HS-27A (cell line): Measurements from ENCODE around the gene NLGN1.

Source experiments
- DNase-seq: peaks from one replicate; pipeline ENCODE4 v3.0.0-alpha.2; 2012; ENCODE audit warnings: low read depth, missing footprints

Gene NLGN1

DNA sequence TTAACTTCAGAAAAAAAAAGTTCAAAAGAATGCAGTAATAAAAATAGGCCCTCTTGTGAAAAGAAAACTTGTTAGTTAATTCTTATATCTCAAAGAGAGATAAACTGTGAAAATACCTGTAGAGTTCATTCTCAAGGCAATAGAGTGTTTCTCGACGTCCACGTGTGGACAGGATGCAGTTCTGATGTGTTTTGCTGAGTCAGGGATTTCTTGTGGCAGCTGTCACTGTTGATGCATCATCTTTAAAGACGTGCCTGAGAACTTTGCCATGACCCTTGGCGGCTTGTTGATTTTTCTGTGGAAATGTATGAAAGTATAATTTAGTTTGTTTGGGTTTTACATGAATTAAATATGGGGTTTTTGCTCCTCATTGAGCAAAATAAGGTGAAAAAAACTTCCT, 702.2 kb downstream of the NLGN1 start:
- DNase-seq = no peak

DNA sequence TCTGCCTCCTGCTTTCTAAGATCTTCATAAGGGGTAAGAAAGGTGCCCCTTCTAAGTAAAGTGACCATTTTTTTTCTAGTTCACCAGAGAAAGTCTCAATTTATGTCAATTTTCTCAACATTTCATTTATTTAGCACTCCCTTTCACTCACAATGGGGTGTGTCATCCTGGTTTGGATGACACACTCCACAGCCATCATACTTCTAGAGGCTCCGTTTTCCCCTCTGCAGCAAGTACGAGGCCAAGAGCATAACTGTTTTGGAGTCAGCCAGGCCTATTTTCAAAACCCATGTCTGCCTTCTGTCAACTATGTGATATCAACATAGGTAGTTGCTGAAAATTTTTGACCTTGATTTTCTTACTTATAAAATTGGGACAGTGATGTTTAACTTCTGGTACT, 703.2 kb downstream of the NLGN1 start:
- DNase-seq = no peak

DNA sequence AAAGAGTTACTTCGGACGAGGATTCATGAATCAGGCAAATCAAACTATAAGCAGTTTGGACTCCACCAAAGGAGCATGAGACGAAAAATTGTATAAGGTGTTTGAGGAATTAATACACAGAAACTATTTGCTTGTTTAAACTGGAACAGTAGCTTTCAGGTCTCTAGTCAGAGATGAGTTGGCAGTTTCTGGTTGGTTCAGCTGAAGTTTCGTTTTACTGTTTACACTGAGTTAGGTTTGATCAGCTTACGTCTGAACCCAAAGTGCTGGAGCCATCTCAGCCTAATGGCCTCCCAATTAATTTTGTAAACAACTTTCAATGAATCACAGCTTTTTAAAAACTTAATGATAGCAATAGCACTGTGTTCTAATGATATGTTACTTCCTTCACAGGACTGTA, 703.7 kb downstream of the NLGN1 start:
- no peak for DNase-seq

DNA sequence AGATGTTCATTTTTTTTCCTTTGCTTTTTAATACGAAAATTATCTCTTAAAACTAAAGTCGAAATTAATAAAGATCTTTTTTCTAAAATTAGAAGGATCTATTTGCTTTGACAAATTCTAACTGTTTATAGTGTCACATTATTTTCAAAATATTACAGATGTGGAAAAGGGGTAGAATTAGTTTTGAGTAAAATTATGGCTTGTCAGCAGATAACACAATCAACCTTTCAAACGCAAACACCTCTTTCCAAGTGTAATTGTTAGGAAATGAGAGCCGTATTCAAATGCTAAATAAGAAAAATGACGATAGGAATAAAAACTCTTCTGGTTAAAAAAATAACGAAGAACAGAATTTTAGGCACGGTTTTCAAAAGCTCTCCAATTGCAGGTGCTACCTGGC, 704.7 kb downstream of the NLGN1 start:
- DNase-seq = no peak

DNA sequence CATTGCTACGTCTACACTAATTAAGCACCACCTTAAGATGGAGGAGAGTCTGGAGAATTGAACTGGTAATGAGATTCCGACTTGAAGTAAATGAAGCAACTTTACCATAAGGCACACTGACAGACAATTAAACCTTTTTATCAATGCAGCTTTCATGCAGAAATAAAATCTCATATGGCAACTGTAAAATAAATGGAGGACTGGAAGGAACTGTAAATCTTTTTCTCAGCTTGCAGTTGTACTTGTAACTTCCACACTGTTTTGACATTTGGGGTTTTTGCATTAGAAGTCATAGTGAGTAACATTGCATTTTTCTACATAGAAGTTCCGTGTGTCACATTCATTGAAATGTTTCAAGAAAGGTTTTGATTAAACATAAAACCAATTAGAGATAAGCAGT, 705.3 kb downstream of the NLGN1 start:
- no peak for DNase-seq

DNA sequence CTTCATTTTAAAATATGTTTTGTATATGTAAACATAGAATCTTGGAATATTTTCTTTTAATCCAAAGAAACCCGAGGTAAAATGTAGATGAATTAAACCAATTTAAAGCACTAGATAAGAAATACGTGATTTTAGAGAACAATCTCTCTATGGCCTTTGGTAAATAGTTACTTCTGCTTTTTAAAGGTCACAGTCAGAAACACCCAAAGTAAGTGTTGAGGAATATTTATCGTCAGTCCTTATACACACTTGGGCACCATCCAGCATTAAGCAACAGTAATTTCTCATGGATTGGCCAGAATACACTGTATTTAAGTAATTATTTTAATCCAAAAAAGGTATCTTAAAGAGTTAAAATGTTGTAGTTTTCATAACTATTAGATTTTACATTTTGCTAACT, 713.2 kb downstream of the NLGN1 start:
- no peak for DNase-seq

DNA sequence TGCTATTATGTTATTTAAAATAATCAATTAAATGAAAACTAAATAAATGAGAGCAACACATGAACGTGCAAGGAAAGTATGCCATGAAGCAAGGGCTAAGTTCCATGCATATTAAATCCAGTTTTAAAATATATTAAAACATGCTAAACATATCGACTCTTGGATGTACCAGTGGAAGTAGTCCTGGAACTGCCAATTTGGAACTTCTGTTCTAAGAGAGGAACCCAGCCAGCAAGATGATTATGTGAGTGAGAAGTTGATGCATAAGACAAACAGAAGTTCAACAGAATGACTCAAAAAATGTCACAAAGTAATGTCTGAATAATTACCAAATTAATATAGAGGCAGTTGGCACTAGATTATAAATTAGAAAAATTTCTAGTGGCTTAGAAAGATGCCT, 714.2 kb downstream of the NLGN1 start:
- DNase-seq = no peak

DNA sequence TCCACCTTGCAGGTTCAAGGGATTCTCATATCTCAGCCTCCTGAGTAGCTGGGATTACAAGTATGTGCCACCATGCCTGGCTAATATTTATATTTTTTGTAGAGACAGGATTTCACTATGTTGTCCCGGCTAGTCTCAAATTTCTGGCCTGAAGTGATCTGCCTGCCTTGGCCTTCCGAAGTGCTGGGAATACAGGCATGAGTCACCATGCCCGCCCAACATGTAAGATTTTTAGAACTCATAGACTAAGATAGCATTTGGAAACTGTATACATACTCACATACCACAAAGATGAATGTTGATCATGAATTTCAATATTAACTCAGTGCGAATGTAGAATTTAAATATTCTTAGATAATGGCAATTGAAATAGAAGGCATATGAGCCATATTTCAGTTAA, 718.9 kb downstream of the NLGN1 start:
- no peak for DNase-seq

DNA sequence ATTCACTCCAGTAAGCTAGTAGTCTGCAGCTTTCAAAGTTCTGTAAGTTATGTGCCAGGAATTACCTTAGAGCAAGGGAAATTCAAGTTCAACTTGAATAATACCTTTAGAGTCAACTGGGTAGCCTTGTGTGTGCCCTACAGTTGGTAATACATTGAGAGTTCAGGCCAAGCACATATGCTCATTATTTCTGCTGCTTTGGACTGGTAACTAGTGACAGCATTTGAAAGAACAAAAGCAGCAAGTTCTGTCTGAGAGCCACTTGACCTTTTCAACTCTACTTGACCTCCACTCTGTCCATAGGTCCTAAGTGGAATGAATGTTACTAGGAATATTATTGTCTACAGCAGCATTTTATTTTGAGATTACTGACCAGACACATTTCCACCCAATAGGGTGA, 723.5 kb downstream of the NLGN1 start:
- no peak for DNase-seq

DNA sequence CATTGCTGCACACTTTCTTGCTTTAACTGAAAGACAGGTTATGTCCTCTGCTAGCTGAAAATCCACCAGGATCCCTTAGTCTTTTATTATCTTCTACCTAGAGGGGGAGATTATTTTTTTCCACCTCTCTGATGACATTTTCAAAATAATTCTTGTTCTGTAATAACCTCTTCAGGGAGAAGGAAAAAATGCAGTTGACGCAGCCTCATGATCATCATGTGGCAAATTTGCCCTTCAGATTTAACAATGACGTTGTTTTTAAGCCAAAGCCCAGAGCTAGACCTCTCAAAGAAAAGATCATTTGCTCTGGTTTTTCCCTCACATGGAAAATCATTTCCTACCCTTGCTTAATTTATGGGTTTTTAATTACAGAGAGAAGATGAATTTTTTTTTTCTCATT, 724.9 kb downstream of the NLGN1 start:
- no peak for DNase-seq

DNA sequence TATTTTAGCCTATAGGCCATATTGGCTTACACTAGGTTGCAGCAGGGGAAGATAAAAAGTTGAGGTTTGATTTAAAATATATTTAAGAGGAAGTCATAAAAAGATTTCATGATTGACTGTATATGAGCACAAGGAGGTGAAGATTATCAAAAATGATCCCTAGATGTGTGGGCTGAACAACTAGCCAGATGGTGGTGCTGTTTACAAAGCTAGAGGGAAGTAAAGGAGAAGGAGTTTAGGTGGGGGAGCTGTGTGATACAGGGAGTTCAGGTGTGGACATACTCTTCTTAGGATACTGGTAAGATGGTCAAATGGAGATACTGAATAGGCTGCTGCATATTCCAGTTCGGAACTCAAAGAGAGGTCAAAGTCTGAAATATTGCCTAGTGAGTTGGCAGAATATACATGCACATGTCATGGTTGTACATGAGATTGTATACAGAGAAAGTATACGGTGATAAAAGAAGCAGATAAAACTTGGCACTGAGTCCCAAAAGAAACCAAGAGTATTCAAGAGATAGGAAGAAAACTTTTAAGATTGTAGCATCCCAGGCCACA, 727.8 kb downstream of the NLGN1 start:
- DNase-seq = no peak

DNA sequence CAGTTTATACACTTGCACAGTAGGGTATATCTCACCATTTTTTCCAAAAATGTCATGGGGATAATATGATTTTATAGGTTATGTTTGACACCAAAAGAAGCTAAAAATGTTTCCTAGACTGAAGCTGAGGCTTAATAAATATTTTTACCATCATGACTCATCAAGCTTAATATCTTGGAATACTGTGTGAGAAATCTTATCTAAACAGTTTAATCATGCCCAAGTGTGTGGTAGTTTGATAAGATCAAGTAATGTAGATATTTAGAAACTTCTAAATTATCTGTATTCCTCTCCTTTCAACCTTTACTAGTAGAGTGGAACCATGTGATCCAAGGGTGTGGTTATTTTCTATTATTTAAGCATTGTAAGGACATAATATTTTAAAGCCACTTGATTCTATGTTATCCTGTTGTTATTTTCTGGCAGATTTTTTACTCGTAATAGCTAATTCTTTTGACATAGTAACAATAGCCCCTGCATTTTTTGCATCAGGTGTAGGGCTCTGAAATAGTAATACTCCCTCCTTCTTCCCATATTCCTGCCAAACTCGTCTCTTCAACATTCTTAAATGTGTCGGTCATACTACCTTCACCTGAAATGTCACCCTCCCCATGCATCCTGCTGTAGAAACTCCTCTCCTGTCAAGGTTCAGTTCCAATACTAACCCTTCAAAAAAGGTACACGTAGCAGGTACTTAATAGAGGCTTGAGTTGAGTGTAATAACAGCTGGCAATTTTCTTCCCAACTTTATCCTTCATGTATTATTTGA, 729.6 kb downstream of the NLGN1 start:
- no peak for DNase-seq

DNA sequence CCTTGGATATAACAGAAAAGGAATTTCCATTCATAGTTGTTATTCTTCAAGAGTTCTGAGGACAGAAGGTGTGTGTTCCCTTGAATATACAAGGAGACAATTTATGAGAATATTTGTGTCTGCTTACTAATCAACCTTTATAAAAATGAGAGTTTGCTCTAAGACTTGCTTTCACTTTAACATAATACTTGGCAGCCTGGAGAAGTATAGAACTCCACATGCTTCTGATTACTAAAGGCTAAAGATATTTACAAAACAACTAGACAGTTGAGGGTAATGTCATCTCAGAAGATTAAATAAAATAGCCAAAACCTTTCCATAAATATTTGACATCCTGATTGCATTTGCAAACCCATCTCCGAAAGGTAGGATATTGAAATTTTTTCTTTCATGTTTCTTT, 734.5 kb downstream of the NLGN1 start:
- DNase-seq = no peak

DNA sequence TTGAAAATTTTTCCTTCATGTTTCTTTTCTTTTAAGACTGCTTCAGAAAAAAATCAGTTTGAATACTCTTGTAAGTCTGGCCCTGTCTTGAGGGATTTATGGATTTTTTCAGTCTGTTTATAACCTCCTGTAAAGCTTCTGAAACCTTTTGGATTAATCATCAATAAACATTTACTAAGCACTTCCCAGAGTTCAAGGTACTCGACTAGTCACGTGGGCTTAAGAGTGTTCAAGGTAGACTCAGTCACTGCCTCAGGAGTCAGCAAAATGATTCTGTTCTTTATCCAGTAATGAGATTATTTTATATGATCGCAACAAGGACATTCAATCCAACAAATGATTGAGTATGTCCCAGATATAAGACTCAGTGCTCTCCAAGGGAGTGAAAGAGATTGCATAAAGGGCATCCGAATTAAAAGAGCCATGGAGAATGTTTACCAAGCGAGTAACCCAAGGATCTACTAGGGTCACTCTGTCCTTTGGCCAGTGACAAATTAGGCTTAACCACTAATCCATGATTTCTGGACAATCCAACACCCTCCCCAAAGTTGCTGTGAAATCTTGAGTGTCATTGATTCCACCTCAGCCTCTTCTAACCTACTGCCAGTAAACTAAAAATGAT, 735.0 kb downstream of the NLGN1 start:
- no peak for DNase-seq

DNA sequence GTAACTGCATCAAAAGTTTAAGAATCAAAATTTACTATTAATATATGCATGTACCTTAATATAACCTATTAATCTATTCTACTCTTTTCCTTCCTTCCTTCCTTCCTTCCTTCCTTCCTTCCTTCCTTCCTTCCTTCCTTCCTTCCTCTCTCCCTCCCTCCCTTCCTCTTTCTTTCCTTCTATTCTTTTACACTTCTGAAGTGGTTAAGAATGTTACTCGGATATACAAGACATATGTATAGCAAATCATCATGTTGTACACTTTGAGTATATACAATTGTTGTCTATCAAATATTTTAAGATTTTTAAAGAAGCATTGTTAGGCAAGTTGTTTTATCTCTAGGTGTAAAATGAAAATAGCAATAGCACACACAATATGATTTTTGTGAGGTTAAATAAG, 748.5 kb downstream of the NLGN1 start:
- no peak for DNase-seq

DNA sequence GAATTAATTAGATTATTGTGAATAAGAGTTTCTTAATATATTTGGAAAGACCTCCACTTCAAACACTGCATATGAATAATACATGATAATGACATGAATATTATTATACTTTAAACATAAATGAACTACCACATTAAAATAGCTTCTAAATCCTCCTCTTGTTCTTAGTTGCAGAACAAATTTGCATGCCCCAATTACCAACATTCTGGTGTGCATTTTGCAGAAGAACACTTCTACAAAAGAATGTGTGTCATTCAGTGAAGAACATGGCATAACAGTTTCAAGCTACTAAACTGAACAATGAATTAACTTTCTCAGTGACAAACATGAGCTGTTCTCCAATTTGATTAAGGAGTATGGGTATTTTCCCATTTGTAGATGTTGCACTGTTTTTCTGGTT, 750.3 kb downstream of the NLGN1 start:
- no peak for DNase-seq

DNA sequence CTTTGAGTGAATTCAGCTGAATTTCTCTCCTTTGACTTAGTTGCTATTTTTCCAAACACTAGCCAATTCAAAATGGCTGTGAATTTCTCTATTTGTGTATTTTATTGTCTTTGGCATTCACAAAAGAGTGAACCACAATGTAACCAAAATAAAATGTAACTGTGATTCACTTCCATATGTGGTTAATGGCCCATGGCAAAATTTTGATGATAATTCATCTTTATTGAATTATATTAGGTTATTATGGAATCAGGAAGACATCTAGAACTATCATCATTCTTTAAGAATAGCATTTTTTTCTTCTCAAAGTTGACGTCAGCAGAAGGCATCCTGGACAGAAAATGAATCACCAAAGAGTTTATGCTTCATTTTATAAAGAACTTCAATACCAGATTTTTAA, 756.3 kb downstream of the NLGN1 start:
- DNase-seq = no peak

DNA sequence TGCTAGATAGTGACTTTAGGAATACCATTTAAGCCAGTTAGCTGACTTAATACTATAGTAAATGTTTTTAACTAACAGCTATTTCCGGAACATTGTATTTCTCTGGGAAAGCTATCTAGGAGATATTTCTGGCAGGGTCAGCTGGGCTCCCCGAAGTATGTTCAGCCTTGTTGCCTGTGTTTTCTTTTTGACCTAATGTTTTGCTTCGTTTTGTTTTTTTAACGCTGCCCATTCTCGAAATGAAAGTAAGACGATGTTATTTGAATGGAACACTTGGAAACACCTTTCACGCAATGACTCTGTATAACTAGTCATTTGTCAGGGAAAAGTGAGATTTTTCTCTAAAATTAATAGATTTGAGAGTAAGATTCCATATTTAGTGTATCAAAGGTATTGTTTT, 758.7 kb downstream of the NLGN1 start:
- DNase-seq = no peak

DNA sequence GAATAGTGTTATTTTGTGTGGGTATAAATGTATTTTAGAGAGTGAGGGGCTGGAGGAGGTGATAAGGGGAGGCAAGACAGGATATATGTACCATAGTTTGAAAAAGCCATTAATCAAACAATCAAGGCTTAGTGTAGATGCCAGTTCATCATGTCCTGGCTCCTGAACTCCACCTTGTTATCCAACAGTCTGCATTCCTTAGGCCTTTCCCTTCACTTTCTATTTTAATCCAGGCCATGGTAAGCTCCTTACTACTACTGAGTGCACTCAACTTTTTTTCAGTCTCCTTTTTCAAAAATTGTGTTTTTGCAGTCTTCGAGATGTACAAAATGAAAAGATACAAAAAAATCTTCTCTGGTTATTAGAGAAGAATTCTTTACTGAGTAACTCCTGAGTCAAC, 761.1 kb downstream of the NLGN1 start:
- DNase-seq = no peak

DNA sequence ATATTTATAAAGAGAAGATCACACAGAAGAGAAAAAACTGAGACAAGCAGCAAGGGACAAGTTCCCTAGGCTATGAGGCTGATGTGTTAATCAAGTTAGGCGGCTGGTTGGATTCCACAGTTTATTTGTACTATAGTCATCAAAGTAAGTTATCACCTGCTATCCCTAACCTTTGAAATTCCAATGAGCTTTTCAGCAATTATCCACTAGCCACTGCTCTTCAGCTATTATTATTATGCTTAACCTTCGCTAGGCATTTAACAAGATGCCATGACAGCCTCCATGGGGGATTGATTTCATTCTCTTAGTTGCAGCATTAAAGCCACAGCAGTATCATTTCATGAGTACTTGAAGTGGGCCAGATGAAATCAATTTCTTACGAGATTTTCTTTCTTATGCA, 762.1 kb downstream of the NLGN1 start:
- no peak for DNase-seq

DNA sequence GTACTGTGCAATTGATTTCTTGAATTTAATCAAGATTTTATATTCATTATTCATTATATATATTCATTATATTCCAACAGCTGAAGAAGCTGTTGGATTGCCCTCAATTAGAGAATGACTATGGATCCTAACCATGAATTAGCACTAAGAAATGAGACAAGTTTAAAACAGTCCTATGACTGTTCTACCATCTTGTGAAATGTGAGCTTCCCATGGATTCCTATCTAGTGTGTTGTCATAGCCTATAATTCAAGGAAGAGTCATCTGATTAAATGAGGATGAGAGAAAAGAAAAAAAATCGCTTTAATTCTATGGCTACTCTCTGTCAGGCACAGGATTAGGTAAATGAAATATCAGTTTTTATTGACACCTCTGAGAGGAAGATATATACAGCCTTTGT, 765.0 kb downstream of the NLGN1 start:
- no peak for DNase-seq

DNA sequence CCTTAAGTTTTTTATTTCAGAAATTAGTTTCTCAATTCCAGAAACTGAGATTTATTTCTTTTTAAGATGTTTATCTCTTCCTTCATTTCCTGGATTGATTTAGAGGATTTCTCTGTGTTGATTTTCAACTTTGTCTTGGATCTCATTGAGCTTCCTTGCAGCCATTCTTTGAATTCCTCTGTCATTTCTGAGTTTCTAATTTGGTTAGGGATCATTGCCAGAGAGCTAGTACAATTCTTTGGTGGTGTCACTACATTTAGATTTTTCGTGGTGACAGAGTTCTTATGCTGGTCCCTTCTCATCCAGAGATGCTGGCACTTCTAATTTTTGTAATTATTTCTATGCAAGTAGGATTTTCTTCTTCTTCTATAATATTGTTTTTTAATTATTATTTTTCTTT, 770.5 kb downstream of the NLGN1 start:
- DNase-seq = no peak

DNA sequence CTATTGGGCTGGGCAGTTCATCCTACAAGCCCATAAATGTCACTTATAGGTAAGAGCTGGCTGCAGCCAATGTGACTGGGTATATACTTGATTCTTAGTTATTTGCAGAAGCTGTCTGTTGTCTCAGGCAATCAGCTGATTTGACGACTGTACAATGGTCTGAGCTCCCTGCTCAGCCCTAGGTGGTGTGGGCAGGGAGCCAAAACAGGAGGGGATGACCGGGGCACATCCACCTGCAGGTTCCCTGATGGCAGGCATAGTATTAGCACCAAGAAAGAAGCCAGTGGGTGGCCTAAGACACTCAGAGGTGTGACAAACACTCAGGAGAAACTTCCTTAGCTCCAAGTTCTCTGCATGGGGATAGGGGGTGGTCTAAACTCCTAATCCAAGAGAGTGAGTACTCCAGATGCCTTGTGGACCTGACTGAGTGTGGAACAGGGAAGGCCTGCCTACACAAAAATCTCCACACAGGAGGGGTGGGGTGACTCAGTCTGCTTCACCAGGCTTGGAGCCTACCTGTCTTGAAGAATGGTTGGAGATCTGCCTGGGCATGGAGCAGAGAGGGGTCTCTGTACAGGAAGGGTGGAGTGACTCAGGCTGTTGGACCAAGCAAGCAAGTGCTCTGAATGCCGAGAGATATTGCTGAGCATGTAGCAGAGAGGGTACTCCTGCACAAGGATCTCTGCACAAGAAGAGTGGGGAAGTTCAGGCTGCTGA, 771.2 kb downstream of the NLGN1 start:
- DNase-seq = no peak
